ENCODE data around the gene FOXJ1.

Gene FOXJ1

DNA sequence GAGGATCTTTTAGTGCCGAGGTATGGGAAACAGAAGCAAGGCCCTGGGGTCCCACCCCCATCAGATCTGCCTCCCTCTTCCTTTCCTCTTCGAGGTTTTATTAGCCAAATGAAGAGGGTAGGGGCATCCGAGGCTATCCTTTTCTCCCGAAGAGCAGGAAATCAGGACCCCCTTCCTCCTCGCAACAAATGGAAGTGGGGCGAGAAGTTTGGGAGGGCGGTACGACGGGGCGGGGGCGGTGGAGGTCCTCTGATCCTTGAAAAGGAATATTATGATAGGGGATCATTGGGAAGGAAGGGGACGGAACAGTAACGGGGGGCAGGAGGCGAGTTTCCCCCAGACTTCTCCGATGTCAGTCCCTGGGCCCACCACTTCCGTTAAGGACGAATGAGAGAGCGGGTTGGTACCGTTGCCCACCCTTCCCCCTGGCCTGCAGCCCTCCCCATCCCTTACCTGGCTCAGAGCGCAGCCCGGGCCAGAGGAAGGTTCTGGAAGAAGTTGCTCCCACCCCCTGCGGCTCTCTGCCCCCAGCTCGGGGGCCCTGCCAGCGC, 309 bp downstream of the FOXJ1 start:
- no peak for DNase-seq

DNA sequence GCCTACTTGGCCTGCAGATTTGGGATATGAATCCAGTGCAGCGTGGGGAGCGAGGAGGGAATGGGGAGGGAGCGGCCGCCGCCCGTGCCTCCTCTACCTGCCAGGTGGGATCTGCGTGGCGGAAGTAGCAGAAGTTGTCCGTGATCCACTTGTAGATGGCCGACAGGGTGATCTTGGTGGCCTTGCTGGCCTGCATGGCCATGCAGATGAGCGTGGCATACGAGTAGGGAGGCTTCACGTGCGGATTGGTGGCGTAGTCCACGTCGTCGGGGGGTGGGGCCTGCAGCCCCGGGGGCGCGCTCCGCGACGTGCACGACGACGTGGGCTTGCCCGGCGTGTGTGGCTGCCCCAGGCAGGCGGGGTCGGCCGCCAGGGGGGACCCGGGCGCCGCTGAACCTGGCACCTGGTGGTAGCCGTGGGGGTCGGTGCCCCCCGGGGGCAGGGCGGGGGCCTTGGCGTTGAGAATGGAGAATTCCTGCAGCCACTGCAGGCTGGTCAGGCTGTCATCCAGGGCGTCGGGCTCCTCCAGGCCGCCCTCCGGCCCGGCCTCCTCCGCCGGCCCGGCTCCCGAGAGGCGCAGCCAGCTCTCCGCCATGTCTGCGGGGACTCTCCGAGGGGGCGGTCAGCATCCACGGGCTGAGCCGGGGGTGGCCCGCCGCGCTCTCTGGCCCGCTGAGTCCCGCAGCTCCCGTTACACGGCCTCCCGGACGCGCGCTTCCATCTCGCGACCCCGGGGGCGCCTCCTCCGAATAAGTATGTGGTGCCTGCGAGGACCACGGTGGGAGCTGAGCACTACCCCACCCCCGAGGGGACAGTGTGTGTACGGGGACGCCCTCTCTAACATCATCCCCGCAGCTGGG, 1.0 kb downstream of the FOXJ1 start:
- DNase-seq: no peak

DNA sequence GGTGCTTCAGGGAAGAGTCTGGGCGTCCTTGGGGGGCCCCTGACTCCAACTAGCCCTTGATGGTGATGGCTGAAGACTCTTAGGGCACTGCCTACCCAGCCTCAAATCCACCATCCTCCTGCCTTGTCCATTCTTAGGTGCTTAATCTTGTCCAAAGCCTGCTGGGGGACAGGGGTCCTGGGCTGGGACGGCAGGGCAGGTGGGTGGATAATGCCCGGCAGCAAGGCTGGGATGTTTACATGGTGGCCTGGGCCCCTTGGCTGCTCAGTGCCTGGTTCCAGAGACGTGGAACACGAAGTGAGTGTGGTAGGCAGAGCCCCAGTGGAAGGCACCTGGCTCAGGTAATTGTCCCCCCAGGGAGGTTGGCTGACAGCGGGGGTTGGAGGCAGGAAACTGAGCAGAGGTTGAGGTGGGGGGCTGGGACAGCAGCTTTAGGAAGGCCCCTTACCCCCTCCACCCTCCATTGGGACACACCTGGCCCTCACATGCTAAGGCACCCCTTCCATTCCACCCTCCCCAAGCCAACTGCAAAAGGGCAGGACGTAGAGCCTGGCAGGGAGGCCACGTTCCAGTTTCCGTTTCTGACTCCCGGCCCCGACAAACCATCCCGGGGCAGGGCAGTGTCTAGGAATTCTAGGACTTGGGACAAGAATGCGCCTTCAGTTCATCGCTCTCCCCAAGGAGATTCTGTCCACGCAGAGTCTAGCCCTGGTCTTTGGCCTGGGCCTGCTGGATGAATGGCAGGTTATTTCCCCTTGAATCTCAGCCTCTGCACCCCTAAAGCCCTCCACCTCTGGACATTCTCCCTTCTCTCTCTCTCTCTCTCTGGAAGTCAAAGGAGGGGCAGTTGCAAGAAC, 1.9 kb downstream of the FOXJ1 start:
- DNase-seq: no peak

DNA sequence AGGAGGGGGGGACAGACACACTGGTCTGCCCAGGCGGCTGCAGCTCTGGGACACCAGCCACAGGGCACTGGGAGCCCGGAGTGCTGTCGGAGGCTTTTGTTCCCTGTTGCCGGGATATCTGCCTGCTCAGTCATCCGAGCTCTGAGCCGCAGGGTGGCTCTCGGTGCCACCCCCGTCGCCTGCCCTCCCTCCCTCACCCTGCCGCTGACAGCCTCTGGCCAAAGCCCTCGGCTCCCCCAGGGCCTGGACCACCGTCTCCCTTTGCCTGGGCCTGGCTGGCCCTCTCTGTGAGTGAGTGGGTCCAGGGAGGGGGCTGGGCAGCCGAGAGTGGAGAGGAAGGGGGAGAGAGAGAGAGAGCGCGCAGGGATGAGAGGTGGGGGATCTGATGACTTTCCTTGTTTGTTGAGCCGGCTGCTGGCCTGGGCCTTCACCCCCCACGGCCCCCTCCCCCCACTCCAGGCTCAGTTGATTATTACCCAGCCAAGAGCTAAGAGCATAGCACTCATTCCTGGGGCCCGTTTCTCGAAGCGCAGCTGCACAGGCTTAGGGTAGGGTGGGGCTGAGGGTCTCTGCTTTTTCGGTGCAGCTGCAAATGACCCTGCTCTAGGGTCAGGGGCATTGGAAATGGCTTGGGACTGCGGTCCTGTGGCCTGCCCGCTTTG, 2.7 kb downstream of the FOXJ1 start:
- peak; percentile 45 for DNase-seq

DNA sequence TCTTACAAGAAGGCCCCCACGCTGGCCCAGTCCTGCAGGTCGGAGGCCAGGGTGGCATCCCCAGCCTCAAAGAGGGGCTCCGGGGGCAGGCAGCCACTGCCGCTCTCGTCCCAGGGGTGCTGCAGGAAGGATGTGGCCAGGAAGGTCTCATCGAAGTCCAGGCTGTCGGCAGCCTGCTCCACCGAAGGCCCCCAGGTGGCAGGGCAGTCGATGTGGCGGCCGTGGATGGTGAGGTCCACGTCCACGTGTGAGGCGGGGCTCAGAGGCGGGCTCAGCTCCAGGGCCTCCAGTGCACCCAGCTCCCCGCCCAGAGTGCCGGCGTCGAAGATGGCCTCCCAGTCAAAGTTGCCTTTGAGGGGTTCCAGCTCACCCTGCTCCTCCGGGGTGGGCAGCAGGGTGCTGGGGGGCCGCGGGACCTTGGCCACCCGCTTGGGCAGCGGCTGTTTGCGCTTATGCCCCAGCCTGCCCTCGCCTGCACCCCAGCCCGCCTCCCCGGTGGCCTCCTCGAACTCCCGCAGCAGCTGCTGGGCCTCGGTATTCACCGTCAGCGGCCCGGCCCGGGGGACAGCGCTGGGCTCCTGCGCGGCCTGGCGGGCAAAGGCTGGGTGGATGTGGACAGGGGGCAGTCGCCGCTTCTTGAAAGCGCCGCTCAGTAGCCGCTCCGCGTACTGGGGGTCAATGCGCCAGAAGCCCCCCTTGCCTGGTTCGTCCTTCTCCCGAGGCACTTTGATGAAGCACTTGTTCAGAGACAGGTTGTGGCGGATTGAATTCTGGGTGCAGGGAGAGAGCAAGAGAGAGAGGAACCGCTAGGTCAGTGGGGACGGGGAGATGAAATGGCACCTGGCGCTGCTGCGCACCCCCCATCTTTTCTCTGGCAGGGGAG, 3.5 kb downstream of the FOXJ1 start:
- DNase-seq: no peak

DNA sequence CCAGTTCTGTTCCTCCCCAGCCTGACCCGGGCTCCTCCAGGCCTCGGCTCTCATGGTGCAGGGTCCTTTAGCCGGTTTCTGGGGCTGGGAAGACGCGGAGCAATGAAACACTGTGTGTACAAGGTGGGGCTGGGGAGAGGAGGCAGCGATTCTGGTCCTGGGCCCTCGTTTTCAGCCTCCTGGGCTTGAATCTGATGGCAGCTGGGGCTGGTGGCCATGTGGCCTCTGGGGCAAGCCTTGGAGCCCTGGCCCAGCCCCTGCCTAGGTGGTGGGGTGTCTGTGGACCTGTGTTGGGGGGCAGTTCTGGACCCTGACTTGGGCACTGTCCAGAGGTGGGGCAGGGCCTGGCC, 4.1 kb downstream of the FOXJ1 start:
- DNase-seq: no peak

DNA sequence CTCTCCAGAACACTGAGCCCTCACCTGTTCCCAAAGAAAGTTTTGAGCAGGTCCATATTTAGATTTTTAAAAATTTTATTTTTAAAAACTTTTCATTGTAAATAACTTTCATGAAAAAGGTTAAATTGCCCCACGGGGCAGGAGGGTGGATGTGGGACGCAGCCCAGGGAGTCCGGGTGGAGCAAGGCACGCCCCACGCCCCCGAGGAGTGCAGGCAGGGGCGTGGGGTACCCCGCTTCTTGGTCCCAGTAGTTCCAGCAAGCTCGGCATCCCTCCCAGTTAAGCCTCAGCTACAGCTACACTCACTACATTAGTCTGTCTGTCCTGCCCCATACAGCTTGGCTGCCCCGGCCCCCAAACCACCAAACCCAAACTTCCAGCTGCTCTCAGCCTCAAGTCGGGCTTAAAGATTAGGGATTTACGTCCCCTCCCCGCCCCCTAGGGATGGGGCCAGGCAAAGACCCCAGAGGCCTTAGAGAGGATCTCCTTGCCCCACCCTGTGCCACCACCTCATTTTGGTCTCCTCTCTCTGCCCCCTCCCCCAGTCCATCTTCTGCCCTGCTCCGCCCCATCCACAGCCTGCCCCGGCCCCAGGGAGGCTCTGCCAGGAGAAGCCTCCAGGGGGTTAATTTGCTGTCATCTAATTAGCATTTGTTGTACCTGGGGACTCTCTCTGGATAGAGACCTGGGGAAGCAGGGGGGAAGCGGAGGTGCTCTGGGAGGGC, 4.6 kb downstream of the FOXJ1 start:
- DNase-seq: no peak

DNA sequence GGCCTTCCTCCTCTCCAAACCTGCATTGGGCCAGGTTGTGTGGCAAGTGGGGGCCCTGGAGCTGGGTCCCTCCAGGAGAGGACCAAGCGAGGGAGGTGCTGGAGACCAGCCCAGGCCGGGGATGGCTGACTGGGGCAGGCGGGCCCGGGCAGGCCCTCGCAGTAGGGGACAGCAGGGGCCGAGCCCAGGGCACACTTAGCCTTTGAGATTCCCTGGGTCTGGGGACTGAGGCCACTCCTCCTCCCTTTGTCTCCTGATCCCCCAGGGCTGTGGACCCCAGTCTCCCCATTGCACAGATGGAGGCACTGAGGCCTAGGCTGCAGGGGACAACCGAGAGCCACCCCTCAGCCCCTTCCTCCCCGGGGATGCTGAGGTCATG, 5.2 kb downstream of the FOXJ1 start:
- no peak for DNase-seq

DNA sequence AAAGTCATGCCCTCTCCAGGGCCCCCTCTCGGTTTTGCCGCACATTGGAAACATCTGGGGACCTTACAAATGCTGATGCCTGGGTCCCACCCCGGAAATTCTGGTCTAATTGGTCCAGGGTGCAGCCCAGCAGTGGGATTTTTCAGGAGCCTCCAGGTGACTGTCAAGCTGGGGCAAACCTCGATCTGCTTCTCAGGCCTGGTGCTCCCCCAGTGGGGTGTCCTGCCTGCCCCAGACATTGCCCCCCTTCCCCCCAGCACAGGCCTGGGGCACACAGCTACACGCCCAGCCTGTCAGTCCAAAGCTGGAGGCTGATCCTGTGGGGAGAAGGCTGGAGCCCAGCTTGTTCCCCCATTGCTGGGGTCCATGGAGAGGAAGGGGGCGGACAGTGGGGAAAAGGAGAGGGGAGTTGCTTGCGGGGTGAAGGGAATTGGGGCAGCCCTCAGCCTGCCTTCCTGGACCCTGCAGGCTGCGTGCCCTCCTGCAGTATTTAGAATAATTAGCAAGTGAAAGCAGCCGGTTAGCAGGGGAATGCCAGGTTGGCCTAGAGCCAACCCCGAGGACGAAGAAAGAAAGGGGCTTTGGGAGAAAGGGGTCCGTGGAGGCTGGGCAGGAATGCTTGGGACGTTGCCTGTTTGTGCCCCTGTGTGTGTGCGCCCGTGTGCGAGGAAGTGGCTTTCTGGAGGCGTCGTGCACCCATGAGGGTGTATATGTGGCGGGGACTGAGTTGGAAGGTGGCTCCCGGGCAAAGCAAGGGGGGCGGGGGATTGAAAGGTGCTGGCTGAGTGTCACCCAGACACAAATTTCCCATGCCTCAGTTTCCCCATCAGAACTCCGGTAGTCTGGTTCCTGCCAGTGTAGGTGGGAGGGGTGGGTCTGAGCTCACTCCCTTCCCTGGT, 5.9 kb downstream of the FOXJ1 start:
- no peak for DNase-seq

DNA sequence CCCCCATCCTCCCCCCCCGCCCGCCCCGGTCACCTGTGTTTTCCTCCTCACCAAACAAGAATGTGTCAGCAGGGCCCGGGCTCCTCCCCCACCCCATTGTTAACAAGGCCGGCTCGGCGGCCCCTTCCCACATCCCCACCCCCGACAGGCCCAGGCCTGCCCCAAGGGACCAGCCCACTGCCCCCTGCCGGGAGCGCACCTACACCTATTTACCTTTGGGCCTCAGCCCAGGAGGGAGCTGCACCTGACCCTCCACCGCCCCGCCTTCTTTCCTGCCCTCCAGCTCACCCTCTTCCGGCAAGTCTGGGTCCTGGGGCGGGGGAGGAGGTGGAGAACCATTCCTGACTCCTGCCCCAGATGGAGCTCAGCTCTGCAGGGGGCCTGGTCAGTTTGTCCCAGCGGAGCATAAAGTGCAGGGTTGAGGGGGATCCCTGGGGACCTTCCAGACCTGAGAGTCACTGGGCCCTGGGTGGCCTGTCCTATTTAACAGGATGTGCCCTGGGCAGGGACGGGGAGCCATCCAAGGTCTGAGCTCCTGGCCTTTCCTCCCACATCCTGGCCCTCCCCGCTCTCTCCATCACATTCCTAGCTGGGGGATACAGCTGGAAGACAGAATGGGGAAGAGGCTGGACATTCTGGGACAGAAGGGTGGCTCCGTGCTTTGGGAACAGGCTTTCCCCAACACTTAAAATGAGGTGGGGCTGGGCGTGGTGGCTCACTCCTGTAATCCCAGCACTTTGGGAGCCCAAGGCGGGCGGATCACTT, 8.3 kb downstream of the FOXJ1 start:
- no peak for DNase-seq

DNA sequence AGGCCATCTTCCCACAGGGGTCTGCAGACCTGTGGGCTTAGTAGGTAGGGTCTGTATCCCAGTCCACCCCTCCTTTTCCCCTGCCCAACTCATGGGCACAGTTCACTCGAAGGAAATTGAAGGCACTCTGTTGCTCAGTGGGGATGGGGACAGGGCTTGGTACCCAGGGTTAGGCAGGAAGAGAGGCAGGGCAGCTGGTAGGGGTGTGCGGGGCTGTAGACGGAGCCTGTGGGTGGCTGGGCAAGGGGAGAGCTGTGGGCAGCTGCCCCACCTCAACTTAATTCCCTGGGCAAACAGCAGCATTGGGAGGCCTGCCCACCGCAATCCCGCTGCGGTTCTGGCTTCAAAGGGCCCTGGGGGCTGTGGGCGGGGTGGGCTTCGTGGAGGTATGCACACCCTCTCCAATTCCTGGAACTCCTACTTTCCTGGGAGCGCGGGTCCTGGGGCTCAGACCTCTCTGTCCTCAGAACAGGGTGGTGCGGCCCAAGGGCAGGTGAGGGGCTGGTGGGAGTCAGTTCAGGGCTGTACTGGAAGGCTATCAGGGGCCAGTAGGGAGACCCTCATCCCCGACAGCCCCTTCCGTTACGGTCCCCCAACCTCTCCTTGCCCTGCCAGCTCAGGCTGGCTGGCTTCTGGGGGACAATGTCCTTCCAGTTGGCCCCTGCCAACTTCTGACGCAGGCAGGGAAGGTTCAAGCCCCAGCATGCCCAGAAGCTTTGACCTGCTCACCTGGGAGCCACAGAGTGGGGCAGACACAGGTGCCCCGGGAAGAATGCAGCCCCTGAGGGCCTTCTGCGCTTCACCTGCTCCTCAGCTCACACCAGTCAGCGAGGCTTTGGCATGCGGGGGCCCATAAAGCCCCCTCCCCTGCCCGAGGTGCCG, 9.1 kb downstream of the FOXJ1 start:
- DNase-seq: no peak

DNA sequence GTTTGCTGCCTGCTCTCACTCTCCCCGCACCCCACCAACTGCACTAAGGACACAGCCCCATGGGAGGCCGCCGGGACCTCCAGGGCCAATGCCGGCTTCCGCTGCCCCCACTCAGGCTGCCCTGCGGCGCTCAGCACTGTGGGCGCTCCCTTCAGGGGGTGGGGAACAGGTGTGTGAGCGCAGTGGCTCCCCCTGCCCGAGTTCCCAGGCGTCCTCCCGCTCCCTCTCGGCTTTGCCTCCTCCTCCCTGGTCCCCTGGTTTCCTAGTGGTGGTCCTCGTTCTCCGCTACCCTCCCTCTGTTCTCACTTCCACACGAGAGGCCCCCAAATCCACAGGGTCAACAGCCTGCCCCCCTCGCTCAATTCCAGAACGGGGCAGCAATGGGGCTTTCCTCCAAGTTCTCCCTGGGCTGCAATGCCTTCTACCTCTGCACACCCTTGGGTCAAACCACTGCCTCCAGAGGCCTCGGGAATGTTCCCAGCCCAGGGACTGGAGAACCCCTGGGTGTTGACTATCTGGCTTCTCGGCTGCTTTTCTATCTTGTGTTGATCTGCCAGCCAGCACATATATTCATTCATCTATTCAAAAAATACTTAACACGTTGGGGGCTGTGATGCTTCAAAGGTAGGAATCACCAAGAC, 9.9 kb downstream of the FOXJ1 start:
- no peak for DNase-seq

DNA sequence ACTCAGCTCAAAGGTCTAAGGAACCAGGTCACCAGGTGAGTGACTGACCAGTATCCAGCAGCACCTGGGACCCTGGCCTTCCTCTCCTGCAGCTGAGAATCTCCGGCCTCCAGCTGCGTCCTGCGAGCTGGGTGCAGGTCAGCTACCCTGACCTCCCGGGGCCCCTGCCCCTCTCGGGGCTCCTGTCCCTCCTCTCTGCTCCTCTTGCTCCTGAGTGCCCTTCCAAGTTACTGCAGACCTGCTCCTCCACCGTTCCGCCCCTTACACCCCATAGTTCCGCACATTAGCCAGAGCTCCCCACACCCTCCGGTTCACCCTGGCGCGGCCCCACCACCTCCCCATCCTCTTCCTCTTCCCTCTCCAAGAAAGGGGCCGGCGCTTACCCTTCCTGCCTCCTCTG, 10.6 kb downstream of the FOXJ1 start:
- no peak for DNase-seq

DNA sequence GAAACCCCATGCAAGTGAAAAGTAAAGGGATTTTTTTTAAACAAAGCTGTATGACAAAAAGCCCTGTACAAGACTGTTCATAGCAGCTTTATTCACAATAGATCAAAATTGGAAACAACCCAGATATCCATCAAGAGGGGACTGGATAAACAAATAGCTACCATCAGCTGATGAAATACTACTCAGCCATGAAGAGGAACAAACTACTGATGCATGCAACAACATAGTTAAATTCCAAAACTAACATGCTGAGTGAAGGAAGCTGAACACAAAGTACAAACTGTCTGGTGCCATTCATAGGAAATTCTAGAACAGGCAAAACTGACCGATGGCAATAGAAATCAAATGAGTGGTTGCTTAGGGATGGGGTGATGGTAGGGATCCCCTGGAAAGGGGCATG, 15.1 kb downstream of the FOXJ1 start:
- DNase-seq: no peak

DNA sequence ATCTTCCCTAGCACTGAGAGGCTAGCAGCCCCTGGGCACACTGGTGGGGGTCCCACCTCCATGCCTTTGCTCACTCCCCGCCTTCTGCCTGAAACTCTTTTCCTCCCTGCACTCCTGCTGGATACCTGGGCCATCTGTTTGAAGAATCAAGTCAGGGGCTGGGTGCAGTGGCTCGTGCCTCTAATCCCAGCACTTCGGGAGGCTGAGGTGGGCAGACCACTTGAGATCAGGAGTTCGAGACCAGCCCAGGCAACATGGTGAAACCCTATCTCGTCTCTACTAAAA, 15.7 kb downstream of the FOXJ1 start:
- DNase-seq: no peak

DNA sequence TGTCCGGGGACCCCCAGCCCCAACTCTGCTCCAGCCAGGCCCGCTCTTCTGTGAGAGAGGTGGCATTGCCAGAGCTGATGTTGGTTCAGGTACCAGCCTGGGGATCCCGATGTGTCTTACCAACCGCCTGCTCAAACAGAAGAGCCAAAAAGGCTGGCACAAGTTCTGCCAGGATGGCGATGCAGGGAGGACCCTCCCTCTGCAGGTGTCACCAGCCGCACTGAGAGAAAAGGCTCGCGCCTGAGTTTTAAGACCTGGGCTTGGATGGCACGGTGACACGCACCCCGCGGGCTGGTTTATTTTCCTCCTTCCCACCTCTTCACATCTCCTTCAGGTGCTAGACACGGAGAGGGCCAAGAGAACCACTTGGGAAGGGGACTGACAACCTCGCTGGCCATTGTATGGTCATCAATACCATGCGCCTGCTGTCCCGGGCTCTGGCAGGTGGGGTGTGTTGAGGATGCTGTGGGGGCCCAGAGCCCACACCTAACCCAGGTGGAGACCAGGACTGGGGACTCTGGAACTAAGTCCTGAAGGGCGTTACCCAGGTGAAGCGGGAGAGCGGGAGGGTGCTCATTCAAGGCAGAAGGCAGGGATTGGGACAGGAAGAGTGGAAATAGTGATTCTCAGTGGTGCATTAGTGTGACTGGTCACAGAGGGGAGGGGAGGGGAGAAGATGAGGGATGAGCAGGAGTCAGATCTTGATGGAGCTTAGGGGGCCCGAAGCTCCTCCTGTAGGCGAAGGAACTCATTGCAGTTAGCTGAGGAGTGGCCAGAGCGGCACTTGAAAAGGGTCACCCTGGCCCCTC, 16.3 kb downstream of the FOXJ1 start:
- DNase-seq: no peak

DNA sequence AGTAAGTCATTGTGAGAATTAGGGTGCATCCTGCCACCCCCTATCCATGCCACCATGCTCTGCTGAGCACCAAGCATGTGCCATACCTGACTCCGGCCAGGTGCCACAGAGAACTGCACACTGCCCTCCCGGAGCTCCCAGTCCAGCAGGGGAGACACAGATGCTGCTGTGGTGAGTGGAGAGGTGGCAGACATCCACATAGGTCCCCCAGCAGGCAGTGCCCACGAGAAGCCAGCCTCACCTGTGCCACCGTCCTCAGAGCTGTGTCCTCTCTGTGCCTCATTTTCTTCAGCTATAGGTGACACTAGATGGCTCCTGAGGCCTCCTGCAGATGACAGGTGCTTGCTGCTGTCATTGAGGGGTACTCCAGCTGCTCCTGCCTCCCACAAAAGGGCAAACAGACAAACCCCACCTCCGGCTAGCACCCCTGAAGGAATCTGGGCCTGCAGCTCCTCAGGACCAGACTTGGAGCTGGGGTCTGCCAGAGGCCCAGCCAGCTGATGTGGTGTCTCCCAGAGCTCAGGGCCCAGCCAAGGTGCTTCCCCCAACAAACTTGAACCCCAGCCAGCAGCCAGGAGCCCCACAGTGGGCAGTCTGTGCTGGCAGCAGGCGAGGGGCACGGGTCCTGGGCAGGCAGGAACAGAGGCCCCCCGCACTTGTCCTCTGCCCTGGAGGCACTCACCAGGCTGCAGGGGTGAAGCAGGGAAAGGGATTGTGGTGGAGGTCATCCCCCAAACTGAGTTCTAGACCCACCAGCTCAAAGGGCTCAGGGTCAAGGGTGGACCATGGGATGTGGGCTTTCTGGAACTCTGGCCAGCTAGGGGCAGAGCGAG, 17.1 kb downstream of the FOXJ1 start:
- no peak for DNase-seq

All from NCI-H2227 treated with DMSO at 0.1 percent for 48 hours (cell line).